HepG2 (cell line): ENCODE results near the gene PLA2G4A. TPM values are rescaled to one million over a fixed set of nuclear protein-coding genes. Genes with fewer than 3 reads are reported as not detected.

Experiments used
- CC2D1A ChIP-seq: sonication (generic); formaldehyde crosslinking; IDR thresholded peaks from 2 replicates; pipeline ENCODE4 v1.8.1; 2023; ENCODE audit warnings: mild to moderate bottlenecking, missing genetic modification reagents
- GTF3A ChIP-seq: sonication (generic); formaldehyde crosslinking; conservative IDR thresholded peaks from 2 replicates; pipeline ENCODE4 v1.4.0; 2020; ENCODE audit warnings: mild to moderate bottlenecking, missing genetic modification reagents
- KLF11 ChIP-seq: IDR thresholded peaks from 2 replicates; pipeline ENCODE4 v1.6.1; 2016; ENCODE audit warnings: missing compliant biosample characterization
- NAIF1 ChIP-seq: sonication (generic); formaldehyde crosslinking; IDR thresholded peaks from 2 replicates; pipeline ENCODE4 v1.5.0; 2020; ENCODE audit warnings: mild to moderate bottlenecking, missing genetic modification reagents, borderline replicate concordance
- NR3C1 ChIP-seq: sonication (generic); formaldehyde crosslinking; IDR thresholded peaks from 2 replicates; pipeline ENCODE4 v1.4.0; 2020; ENCODE audit warnings: missing genetic modification reagents
- POGK ChIP-seq: sonication (generic); formaldehyde crosslinking; conservative IDR thresholded peaks from 2 replicates; pipeline ENCODE4 v1.8.0; 2022; ENCODE audit warnings: mild to moderate bottlenecking, moderate library complexity, missing genetic modification reagents
- ZNF318 ChIP-seq: sonication (generic); formaldehyde crosslinking; IDR thresholded peaks from 2 replicates; pipeline ENCODE4 v1.4.0; 2020; ENCODE audit warnings: mild to moderate bottlenecking, missing genetic modification reagents
- ZNF607 ChIP-seq: sonication (generic); formaldehyde crosslinking; IDR thresholded peaks from 2 replicates; pipeline ENCODE4 v1.5.1; 2020; ENCODE audit warnings: missing genetic modification reagents, mild to moderate bottlenecking, borderline replicate concordance
- polyA plus RNA-seq, 8 experiments: library from polyadenylated mRNA; depleted of rRNA in 3 of 8; stranded (reverse) in 7 of 8; unstranded in 1 of 8; fragments of >200 nt; fragmentation: Illumina TruSeq in 4 of 8; extraction: Trizol in 4 of 8; gene quantifications; 2 replicates each; pipeline versions ENCODE4 v1.2.1 to v1.2.3, GENCODE V29; 2011 to 2016; ENCODE audit warnings: low read depth in 4 of 8, missing spikeins in 1 of 8, mixed read lengths in 1 of 8; ENCODE audit not compliant: insufficient read depth in 1 of 8
- total RNA-seq, 5 experiments: library from RNA; depleted of rRNA; stranded (reverse); fragments of >200 nt; fragmentation: Illumina TruSeq; extraction: Trizol; gene quantifications; 2 replicates each; pipeline ENCODE4 v1.2.3, GENCODE V29; 2016; ENCODE audit warnings: low read depth in 1 of 5
- TF ChIP-seq, protein P1 (sequence below): sonication (generic); formaldehyde crosslinking; IDR thresholded peaks from 2 replicates; pipeline ENCODE4 v1.4.0; 2020; ENCODE audit warnings: missing genetic modification reagents

PLA2G4A gene
- total and polyA plus RNA-seq, 2 of the 13 experiments (the other 11 are each of a cell fraction or from before 2014, with no cell fraction given), result not detected

GRCh38 chr1:186865253-186865652, 36.5 kb downstream of the PLA2G4A start (continued):
- TF ChIP-seq POGK (CRISPR knock-in tag) (no peak), NR3C1 (CRISPR knock-in tag) (no peak), GTF3A (CRISPR knock-in tag) (no peak), KLF11 (CRISPR knock-in tag) (no peak), ZNF607 (no peak), NAIF1 (no peak), CC2D1A (CRISPR knock-in tag) (no peak), ZNF318 (no peak)
- TF ChIP-seq, protein P1, sequence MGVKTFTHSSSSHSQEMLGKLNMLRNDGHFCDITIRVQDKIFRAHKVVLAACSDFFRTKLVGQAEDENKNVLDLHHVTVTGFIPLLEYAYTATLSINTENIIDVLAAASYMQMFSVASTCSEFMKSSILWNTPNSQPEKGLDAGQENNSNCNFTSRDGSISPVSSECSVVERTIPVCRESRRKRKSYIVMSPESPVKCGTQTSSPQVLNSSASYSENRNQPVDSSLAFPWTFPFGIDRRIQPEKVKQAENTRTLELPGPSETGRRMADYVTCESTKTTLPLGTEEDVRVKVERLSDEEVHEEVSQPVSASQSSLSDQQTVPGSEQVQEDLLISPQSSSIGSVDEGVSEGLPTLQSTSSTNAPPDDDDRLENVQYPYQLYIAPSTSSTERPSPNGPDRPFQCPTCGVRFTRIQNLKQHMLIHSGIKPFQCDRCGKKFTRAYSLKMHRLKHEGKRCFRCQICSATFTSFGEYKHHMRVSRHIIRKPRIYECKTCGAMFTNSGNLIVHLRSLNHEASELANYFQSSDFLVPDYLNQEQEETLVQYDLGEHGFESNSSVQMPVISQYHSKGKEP (CRISPR knock-in tag), result no peak
